ENCODE measurements around the gene MAP7. TPM values are rescaled to one million over a fixed set of nuclear protein-coding genes. Genes with fewer than 3 reads are reported as not detected.

MAP7 gene
- total and polyA plus RNA-seq, 2 donors (not counting 3 experiments of a cell fraction or from before 2014, with no cell fraction given), result 0.07 to 0.42 TPM

GRCh38 chr6:136548582-136549299, 1.5 kb downstream of the MAP7 start:
- intact Hi-C loops (cut with micrococcal nuclease), result no loop called here
- Histone ChIP-seq H3K4me3 (replicated peaks in 1 of 3; ENCODE audit: insufficient read depth in 1 of 3, low read depth in 1 of 3, low read length in 3 of 3) (no peak overlapping the region), H4K20me1 (replicated peaks; ENCODE audit: control insufficient read depth, extremely low read depth, insufficient read depth, low read length) (no peaks in the 10 kb centered on the region), H3K27ac (ENCODE audit: insufficient read depth, low read depth, low read length) (no peak overlapping the region), H2AFZ (ENCODE audit: low read depth, low read length) (no peak overlapping the region), H3K27me3 (ENCODE audit: control insufficient read depth in 2 of 2, insufficient read depth in 2 of 2, low read length in 2 of 2) (peaks cover 40 to 41% of the 10 kb centered on the region in 2 experiments), H3K9me3 (replicated peaks; ENCODE audit: control insufficient read depth, insufficient read depth, low read length) (no peaks in the 10 kb centered on the region), H3K4me2 (ENCODE audit: insufficient read depth, low read length) (no peak overlapping the region), H3K9ac (replicated peaks; ENCODE audit: extremely low read depth, insufficient read depth, low read length) (no peak overlapping the region), H3K79me2 (ENCODE audit: control insufficient read depth, insufficient read depth, low read length) (no peaks in the 10 kb centered on the region), H3K4me1 (ENCODE audit: control insufficient read depth, extremely low read depth, insufficient read depth, low read length) (peaks cover 13% of the 10 kb centered on the region), H3K36me3 (ENCODE audit: control insufficient read depth in 2 of 2, extremely low read depth in 1 of 2, insufficient read depth in 2 of 2, low read length in 2 of 2) (no peaks in the 10 kb centered on the region), H3K9me1 (replicated peaks; ENCODE audit: control insufficient read depth, extremely low read depth, insufficient read depth, low read length) (no peaks in the 10 kb centered on the region)
- no peak for TF ChIP-seq MYC (IDR thresholded peaks at IDR 0.05; ENCODE audit: low read depth, low read length)
- no peak for TF ChIP-seq POLR2A (IDR thresholded peaks at IDR 0.05; ENCODE audit: low read depth, low read length)
- TF ChIP-seq CTCF (IDR thresholded peaks at IDR 0.05; ENCODE audit: extremely low read depth in 1 of 2, insufficient read depth in 1 of 2, low read depth in 1 of 2, low read length in 2 of 2), result no peak
- no peak for TF ChIP-seq FOS (IDR thresholded peaks at IDR 0.05; ENCODE audit: borderline replicate concordance, insufficient read depth, low read length)
- TF ChIP-seq EZH2 (IDR thresholded peaks at IDR 0.05; ENCODE audit: borderline replicate concordance, low read depth, low read length, severe bottlenecking), result no peak
- no peak for TF ChIP-seq GATA2 (IDR thresholded peaks at IDR 0.05; ENCODE audit: insufficient read depth, insufficient read length, low read depth, low read length)
- no peak for TF ChIP-seq POLR2AphosphoS5 (IDR thresholded peaks at IDR 0.05; ENCODE audit: insufficient read depth, low read depth, low read length)
- TF ChIP-seq JUN (IDR thresholded peaks at IDR 0.05; ENCODE audit: borderline replicate concordance, insufficient read depth, insufficient read length, low read depth), result no peak
- no peak for TF ChIP-seq MAX (IDR thresholded peaks at IDR 0.05; ENCODE audit: insufficient read depth, insufficient read length)
- ChIA-PET CTCF (interaction anchor here (0.9 to 1.9 kb wide), 4 partner anchors 14 to 244 kb away, joined by 3 to 6 read pairs (median 4); partner anchors contain the start of gene MAP3K5), POLR2A (no interaction called here)
- no peak for FAIRE-seq
- no peak for DNase-seq (ENCODE audit: low read depth, low spot score)
- dilution Hi-C loops (cut with MboI; ENCODE audit: extremely low pct_ligation_motif_present, low sequenced_read_pairs), result no loop called here
- BruUV-seq (replicated peaks), result no TSS peak
